ENCODE results near the gene COA7. TPM values are rescaled to one million over a fixed set of nuclear protein-coding genes. Genes with fewer than 3 reads are reported as not detected.
A peak's percentile ranks its signal among the peaks of the same experiment; 100 is the strongest.

Gene COA7
- total RNA-seq, 4 donors from 2014 or later = 5.9 to 17.0 (median 9.4) TPM

GRCh38 chr1:52665006-52665941 is 32.9 kb downstream of the COA7 start:
- Histone ChIP-seq H3K9me3 (no peaks in the 10 kb centered on the region), H3K27ac (no peak overlapping the region), H3K27me3 (no peaks in the 10 kb centered on the region), H3K4me1 (no peaks in the 10 kb centered on the region), H3K36me3 (no peaks in the 10 kb centered on the region), H3K4me3 (no peak overlapping the region)
- DNase-seq = peak in 2 of 3 donors; percentile 51
- TF ChIP-seq, protein P1, sequence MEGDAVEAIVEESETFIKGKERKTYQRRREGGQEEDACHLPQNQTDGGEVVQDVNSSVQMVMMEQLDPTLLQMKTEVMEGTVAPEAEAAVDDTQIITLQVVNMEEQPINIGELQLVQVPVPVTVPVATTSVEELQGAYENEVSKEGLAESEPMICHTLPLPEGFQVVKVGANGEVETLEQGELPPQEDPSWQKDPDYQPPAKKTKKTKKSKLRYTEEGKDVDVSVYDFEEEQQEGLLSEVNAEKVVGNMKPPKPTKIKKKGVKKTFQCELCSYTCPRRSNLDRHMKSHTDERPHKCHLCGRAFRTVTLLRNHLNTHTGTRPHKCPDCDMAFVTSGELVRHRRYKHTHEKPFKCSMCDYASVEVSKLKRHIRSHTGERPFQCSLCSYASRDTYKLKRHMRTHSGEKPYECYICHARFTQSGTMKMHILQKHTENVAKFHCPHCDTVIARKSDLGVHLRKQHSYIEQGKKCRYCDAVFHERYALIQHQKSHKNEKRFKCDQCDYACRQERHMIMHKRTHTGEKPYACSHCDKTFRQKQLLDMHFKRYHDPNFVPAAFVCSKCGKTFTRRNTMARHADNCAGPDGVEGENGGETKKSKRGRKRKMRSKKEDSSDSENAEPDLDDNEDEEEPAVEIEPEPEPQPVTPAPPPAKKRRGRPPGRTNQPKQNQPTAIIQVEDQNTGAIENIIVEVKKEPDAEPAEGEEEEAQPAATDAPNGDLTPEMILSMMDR (IDR thresholded peaks at IDR 0.05) = no peak

DNA sequence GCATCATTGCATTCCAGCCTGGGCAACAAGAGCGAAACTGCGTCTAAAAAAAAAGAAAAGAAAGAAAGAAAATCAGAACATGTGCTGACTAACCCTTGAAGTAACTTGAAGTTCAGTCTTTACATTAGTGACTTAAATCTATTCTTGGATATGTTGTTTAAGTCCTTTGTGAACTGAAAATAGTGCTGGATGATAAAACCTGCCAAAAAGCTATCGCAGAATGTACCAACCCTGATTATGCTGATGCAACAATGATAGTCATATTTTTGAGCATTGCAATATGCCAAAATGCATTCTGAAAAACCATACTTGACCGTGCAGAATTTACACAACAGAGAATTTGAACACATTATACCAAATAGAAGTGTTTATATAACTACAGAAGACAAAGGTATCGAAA is 34.4 kb downstream of the COA7 start:
- no peaks in the 10 kb centered on the region for H3K36me3 ChIP-seq
- DNase-seq = no peak
- no peaks in the 10 kb centered on the region for H3K4me1 ChIP-seq
- no peaks in the 10 kb centered on the region for H3K9me3 ChIP-seq
- no peaks in the 10 kb centered on the region for H3K27me3 ChIP-seq
- no peak overlapping the region for H3K4me3 ChIP-seq
- no peak for TF ChIP-seq POLR2A (IDR thresholded peaks at IDR 0.05)
- TF ChIP-seq, protein P1 (IDR thresholded peaks at IDR 0.05) = no peak
- no peak overlapping the region for H3K27ac ChIP-seq

- no peak overlapping the region for H3K27ac ChIP-seq
- no peak for DNase-seq
- no peaks in the 10 kb centered on the region for H3K27me3 ChIP-seq
- no peak overlapping the region for H3K4me3 ChIP-seq
- no peaks in the 10 kb centered on the region for H3K36me3 ChIP-seq
- no peaks in the 10 kb centered on the region for H3K4me1 ChIP-seq
- TF ChIP-seq, protein P1 (IDR thresholded peaks at IDR 0.05) = no peak
- no peak for TF ChIP-seq POLR2A (IDR thresholded peaks at IDR 0.05)
- H3K9me3 ChIP-seq = no peaks in the 10 kb centered on the region
These were observed 35.4 kb downstream of the COA7 start for GRCh38 chr1:52662645-52663313.

GRCh38 chr1:52660807-52661206 is 37.3 kb downstream of the COA7 start:
- Histone ChIP-seq H3K27me3 (no peaks in the 10 kb centered on the region), H3K36me3 (no peaks in the 10 kb centered on the region), H3K4me3 (no peak overlapping the region), H3K27ac (no peak overlapping the region), H3K9me3 (no peaks in the 10 kb centered on the region), H3K4me1 (no peaks in the 10 kb centered on the region)
- no peak for DNase-seq
- TF ChIP-seq, protein P1 (IDR thresholded peaks at IDR 0.05) = no peak
- no peak for TF ChIP-seq POLR2A (IDR thresholded peaks at IDR 0.05)

GRCh38 chr1:52659851-52660596 is 38.1 kb downstream of the COA7 start:
- no peak for DNase-seq
- TF ChIP-seq, protein P1 (IDR thresholded peaks at IDR 0.05) = no peak
- TF ChIP-seq POLR2A (IDR thresholded peaks at IDR 0.05) = no peak
- Histone ChIP-seq H3K36me3 (no peaks in the 10 kb centered on the region), H3K4me3 (no peak overlapping the region), H3K27me3 (no peaks in the 10 kb centered on the region), H3K4me1 (no peaks in the 10 kb centered on the region), H3K9me3 (no peaks in the 10 kb centered on the region), H3K27ac (no peak overlapping the region)

Data from Peyer's patch (tissue), 4 donors.